Measurements from ENCODE around the gene DGKD.

DNA sequence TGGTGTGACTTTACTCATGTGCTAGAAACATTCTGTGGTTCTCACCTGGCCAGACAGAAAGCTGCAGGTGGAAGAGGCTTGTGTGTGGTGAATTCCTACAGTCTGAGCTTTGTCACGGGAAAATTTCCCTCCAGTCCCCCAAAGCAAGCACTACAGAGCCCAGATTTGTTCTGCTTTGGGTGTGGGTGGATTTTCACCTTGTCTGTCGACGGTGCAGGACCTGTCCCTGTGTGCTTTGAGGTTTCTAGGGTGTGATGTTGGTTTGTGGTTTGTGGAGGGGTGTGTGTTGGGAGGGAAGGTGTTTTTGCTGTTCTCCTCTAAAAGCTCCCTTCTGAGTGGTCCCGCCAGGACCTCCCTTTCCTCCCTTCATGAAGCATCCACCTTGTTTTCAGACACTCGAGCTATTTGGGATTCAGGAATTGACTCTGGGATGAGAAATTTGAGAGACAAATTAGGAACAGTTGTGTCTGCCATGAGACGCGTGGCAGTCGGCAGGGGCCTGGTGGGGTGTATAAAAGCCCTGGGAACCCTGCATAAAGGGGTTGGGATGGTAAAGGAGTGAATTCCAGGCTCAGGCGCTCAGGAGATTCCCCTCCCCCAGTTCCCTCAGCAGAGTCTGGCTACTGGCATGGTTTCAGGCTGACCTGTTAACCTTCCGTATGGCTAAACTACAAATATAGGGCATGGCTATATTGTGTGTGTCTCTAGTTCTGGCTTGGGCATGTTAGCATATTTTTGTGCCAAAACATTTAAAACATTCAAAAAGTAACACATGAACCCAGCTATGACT is 65.5 kb downstream of the DGKD start:
- no peak for TF ChIP-seq U2AF1 (optimal IDR thresholded peaks at IDR 0.05; ENCODE audit: low read depth, low read length)
- TF ChIP-seq ATF1 (CRISPR knock-in tag; IDR thresholded peaks at IDR 0.05), result no peak
- no peak for TF ChIP-seq ATF1 (tag; IDR thresholded peaks at IDR 0.05)
- no peak for TF ChIP-seq ZNF780A (CRISPR knock-in tag; IDR thresholded peaks at IDR 0.05)
- TF ChIP-seq, protein P1, sequence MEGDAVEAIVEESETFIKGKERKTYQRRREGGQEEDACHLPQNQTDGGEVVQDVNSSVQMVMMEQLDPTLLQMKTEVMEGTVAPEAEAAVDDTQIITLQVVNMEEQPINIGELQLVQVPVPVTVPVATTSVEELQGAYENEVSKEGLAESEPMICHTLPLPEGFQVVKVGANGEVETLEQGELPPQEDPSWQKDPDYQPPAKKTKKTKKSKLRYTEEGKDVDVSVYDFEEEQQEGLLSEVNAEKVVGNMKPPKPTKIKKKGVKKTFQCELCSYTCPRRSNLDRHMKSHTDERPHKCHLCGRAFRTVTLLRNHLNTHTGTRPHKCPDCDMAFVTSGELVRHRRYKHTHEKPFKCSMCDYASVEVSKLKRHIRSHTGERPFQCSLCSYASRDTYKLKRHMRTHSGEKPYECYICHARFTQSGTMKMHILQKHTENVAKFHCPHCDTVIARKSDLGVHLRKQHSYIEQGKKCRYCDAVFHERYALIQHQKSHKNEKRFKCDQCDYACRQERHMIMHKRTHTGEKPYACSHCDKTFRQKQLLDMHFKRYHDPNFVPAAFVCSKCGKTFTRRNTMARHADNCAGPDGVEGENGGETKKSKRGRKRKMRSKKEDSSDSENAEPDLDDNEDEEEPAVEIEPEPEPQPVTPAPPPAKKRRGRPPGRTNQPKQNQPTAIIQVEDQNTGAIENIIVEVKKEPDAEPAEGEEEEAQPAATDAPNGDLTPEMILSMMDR (IDR thresholded peaks at IDR 0.05 in 2 of 3, conservative IDR thresholded peaks at IDR 0.05 in 1 of 3; ENCODE audit: insufficient read depth in 2 of 3, low read depth in 1 of 3, low read length in 3 of 3), result no peak
- no peak for TF ChIP-seq POLR2A (conservative IDR thresholded peaks at IDR 0.05)
- TF ChIP-seq, protein P2, sequence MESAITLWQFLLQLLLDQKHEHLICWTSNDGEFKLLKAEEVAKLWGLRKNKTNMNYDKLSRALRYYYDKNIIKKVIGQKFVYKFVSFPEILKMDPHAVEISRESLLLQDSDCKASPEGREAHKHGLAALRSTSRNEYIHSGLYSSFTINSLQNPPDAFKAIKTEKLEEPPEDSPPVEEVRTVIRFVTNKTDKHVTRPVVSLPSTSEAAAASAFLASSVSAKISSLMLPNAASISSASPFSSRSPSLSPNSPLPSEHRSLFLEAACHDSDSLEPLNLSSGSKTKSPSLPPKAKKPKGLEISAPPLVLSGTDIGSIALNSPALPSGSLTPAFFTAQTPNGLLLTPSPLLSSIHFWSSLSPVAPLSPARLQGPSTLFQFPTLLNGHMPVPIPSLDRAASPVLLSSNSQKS (CRISPR knock-in tag; IDR thresholded peaks at IDR 0.05), result no peak
- TF ChIP-seq CBFB (CRISPR knock-in tag; IDR thresholded peaks at IDR 0.05), result no peak
- no peak for TF ChIP-seq MAFK (IDR thresholded peaks at IDR 0.05; ENCODE audit: low read length)
- no peak for TF ChIP-seq FOXM1 (IDR thresholded peaks at IDR 0.05; ENCODE audit: low read depth)
- TF ChIP-seq FOXM1 (CRISPR knock-in tag; IDR thresholded peaks at IDR 0.05; ENCODE audit: low read depth), result no peak
- TF ChIP-seq SP1 (CRISPR knock-in tag; IDR thresholded peaks at IDR 0.05), result no peak
